Neuronal stem cell (in vitro differentiated cells): ENCODE data around the gene PTPN4.

Source experiments
- DNase-seq: peaks from one replicate; pipeline ENCODE4 v3.0.0-alpha.2; 2013; ENCODE audit warnings: low spot score
- H2AFZ ChIP-seq: one replicate; pipeline ENCODE4 v1.6.1; 2013; ENCODE audit warnings: mild to moderate bottlenecking, low read length, inconsistent platforms
- H2AK5ac ChIP-seq: 2 replicates; pipeline ENCODE4 v1.6.1; 2013; ENCODE audit warnings: low read depth, mild to moderate bottlenecking, inconsistent platforms, low read length, moderate library complexity, mixed read lengths
- H2BK120ac ChIP-seq: 2 replicates; pipeline ENCODE4 v1.6.1; 2013; ENCODE audit warnings: low read depth, mild to moderate bottlenecking, inconsistent platforms, low read length, moderate library complexity, mixed read lengths
- H2BK12ac ChIP-seq: one replicate; pipeline ENCODE4 v1.6.1; 2013; ENCODE audit warnings: low read length, inconsistent platforms
- H2BK15ac ChIP-seq: 2 replicates; pipeline ENCODE4 v1.6.1; 2013; ENCODE audit warnings: mild to moderate bottlenecking, low read length, inconsistent platforms, mixed read lengths
- H2BK5ac ChIP-seq: one replicate; pipeline ENCODE4 v1.6.1; 2013; ENCODE audit warnings: inconsistent platforms, mild to moderate bottlenecking, low read length, moderate library complexity
- H3K14ac ChIP-seq: one replicate; pipeline ENCODE4 v1.6.1; 2013; ENCODE audit warnings: low read length, inconsistent platforms
- H3K18ac ChIP-seq: 2 replicates; pipeline ENCODE4 v1.6.1; 2013; ENCODE audit warnings: low read length, inconsistent platforms
- H3K23ac ChIP-seq: 2 replicates; pipeline ENCODE4 v1.6.1; 2013; ENCODE audit warnings: low read depth, mild to moderate bottlenecking, mixed read lengths, low read length, inconsistent platforms; ENCODE audit not compliant: poor library complexity
- H3K27ac ChIP-seq: replicated peaks from 3 replicates; pipeline ENCODE4 v1.5.1; 2013; ENCODE audit warnings: low read length, inconsistent platforms
- H3K27me3 ChIP-seq, 3 experiments: 2 replicates each; pipeline ENCODE4 v1.6.1; 2013; ENCODE audit warnings: low read length in 3 of 3, mild to moderate bottlenecking in 2 of 3, inconsistent platforms in 1 of 3, low read depth in 1 of 3, mixed read lengths in 1 of 3, moderate library complexity in 1 of 3; ENCODE audit not compliant: control insufficient read depth in 3 of 3, insufficient read depth in 3 of 3
- H3K36me3 ChIP-seq, 2 donors: replicated peaks in 1 of 2; 2 replicates each; pipeline ENCODE4 v1.6.1; 2013; ENCODE audit warnings: low read length in 2 of 2; ENCODE audit not compliant: control insufficient read depth in 2 of 2, insufficient read depth in 2 of 2
- H3K4ac ChIP-seq: 2 replicates; pipeline ENCODE4 v1.6.1; 2013; ENCODE audit warnings: inconsistent platforms, mild to moderate bottlenecking, low read length, moderate library complexity
- H3K4me1 ChIP-seq, 2 donors: 1 replicate in 1 of 2; 2 replicates in 1 of 2; pipeline ENCODE4 v1.6.1; 2013; ENCODE audit warnings: low read length in 2 of 2, low read depth in 1 of 2; ENCODE audit not compliant: control insufficient read depth in 2 of 2, insufficient read depth in 1 of 2
- H3K4me2 ChIP-seq: one replicate; pipeline ENCODE4 v1.6.1; 2013; ENCODE audit warnings: mild to moderate bottlenecking, low read length, inconsistent platforms; ENCODE audit not compliant: insufficient read depth, poor library complexity, severe bottlenecking
- H3K4me3 ChIP-seq, 2 donors: 2 replicates each; pipeline ENCODE4 v1.5.1; 2013; ENCODE audit warnings: low read length in 2 of 2, mild to moderate bottlenecking in 2 of 2, inconsistent platforms in 1 of 2, moderate library complexity in 1 of 2
- H3K79me1 ChIP-seq: one replicate; pipeline ENCODE4 v1.6.1; 2013; ENCODE audit warnings: low read depth, mild to moderate bottlenecking, inconsistent platforms, low read length, moderate library complexity
- H3K9ac ChIP-seq: one replicate; pipeline ENCODE4 v1.6.1; 2013; ENCODE audit warnings: mild to moderate bottlenecking, low read depth, low read length, inconsistent platforms; ENCODE audit not compliant: poor library complexity
- H3K9me3 ChIP-seq, 2 donors: replicated peaks in 1 of 2; 2 replicates each; pipeline versions ENCODE3 to v1.6.1; 2013; ENCODE audit warnings: low read length in 2 of 2, mild to moderate bottlenecking in 2 of 2, inconsistent platforms in 1 of 2, low read depth in 1 of 2, mixed read lengths in 1 of 2, moderate library complexity in 1 of 2; ENCODE audit not compliant: control insufficient read depth in 2 of 2, insufficient read depth in 1 of 2
- H4K8ac ChIP-seq: one replicate; pipeline ENCODE4 v1.6.1; 2013; ENCODE audit warnings: low read depth, mild to moderate bottlenecking, inconsistent platforms, low read length, moderate library complexity
- H4K91ac ChIP-seq: one replicate; pipeline ENCODE4 v1.6.1; 2013; ENCODE audit warnings: low read length, low read depth, mild to moderate bottlenecking, inconsistent platforms; ENCODE audit not compliant: poor library complexity
- WGBS, 2 donors: extraction: QIAGEN DNeasy Blood & Tissue Kit; methylation state at CpG; one replicate each; pipeline ENCODE4 v1.1.7; 2013; ENCODE audit warnings: missing lambda C conversion rate in 2 of 2, mixed read lengths in 1 of 2; ENCODE audit not compliant: insufficient read length in 2 of 2, insufficient replicate concordance in 1 of 2; ENCODE audit errors: extremely low coverage in 2 of 2; 5-methylcytosine and 5-hydroxymethylcytosine counted together

PTPN4 gene

DNA sequence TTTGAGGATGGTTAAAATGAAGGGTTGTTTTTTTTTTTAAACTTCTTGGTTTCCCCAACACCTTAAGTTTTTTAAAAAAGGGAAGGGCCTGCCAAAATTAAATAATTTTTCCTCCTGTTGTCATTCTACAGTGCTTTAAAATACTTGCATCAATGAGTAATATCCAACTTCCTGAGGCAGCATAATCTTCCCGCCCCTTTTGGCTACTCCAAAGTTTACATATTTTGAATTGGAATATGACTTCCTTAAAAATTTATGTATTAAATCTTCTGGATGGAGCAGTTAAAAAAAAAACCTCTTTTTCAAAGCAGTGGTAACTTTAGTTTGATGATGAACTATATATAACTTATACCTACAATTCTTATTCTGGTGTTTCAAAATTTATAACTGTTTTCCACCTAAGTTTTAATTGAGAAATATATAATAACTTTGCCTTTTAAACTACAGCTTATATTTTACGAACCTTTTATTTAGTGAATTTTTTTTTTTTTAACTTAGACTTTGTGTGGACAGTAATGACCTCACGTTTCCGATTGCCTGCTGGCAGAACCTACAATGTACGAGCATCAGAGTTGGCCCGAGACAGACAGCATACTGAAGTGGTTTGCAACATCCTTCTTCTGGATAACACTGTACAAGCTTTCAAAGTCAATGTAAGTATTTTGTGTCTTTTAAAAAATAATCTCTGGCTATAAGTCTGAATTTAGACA is 49.8 kb downstream of the PTPN4 start:
- H2BK15ac ChIP-seq: no peak overlapping the region
- H2BK12ac ChIP-seq: no peak overlapping the region
- peaks cover 1 to 16% of the 10 kb centered on the region in 2 donors for H3K36me3 ChIP-seq
- no peak overlapping the region for H3K9ac ChIP-seq
- no peak for DNase-seq
- peaks cover 0 to 2% of the 10 kb centered on the region in 2 donors for H3K4me1 ChIP-seq
- no peak overlapping the region for H2BK120ac ChIP-seq
- H3K27ac ChIP-seq: no peak overlapping the region
- H3K18ac ChIP-seq: no peak overlapping the region
- no peak overlapping the region for H3K23ac ChIP-seq
- H3K27me3 ChIP-seq: no peaks in the 10 kb centered on the region
- no CpG with 5 or more reads among the region's 6 CpGs for WGBS, 2 donors
- no peaks in the 10 kb centered on the region for H3K9me3 ChIP-seq
- no peak overlapping the region for H2BK5ac ChIP-seq
- H4K8ac ChIP-seq: no peak overlapping the region
- H2AK5ac ChIP-seq: no peak overlapping the region
- no peak overlapping the region for H2AFZ ChIP-seq
- no peak overlapping the region for H3K4me2 ChIP-seq
- H3K4me3 ChIP-seq: no peak overlapping the region
- no peak overlapping the region for H3K14ac ChIP-seq
- no peaks in the 10 kb centered on the region for H3K79me1 ChIP-seq
- no peak overlapping the region for H3K4ac ChIP-seq
- H4K91ac ChIP-seq: no peak overlapping the region

- Histone ChIP-seq H3K9me3 (no peaks in the 10 kb centered on the region), H3K27me3 (no peaks in the 10 kb centered on the region), H2BK120ac (no peak overlapping the region), H3K4me2 (no peak overlapping the region), H3K4ac (no peak overlapping the region), H2AFZ (no peak overlapping the region), H3K4me1 (peaks cover 0 to 2% of the 10 kb centered on the region in 2 donors), H4K8ac (no peak overlapping the region), H2BK12ac (no peak overlapping the region), H2BK15ac (no peak overlapping the region), H3K23ac (no peak overlapping the region), H2BK5ac (no peak overlapping the region), H4K91ac (no peak overlapping the region), H3K9ac (no peak overlapping the region), H3K4me3 (no peak overlapping the region), H3K27ac (no peak overlapping the region), H3K14ac (no peak overlapping the region), H3K18ac (no peak overlapping the region), H3K79me1 (no peaks in the 10 kb centered on the region), H3K36me3 (peaks cover 1 to 16% of the 10 kb centered on the region in 2 donors), H2AK5ac (no peak overlapping the region)
- WGBS, 2 donors: no CpG with 5 or more reads among the region's 2 CpGs
- DNase-seq: no peak
These were observed 50.4 kb downstream of the PTPN4 start for GRCh38 chr2:119810049-119810630.

DNA sequence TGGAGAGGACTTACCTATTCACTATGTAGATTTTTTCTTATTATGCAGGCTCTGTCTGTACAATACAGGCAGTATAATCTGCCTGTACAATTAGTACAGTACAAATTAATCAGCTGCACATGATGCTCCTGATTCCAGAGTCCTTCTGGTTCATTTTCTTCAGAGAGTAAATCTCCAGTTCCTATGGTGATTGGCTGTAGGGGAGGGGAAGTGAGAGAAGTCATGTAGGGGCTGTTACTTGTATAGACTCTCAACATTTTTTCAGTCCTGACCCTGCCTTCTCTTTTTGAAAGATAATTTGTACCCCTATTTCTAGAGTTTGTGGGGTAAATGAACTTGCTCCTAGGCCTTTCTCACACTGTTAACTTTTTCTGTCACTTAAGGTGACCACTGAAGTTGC is 54.5 kb downstream of the PTPN4 start:
- no peak overlapping the region for H2AFZ ChIP-seq
- H3K36me3 ChIP-seq: peaks cover 1 to 16% of the 10 kb centered on the region in 2 donors
- no peak overlapping the region for H3K27ac ChIP-seq
- no peak overlapping the region for H4K8ac ChIP-seq
- no peak overlapping the region for H4K91ac ChIP-seq
- H2AK5ac ChIP-seq: no peak overlapping the region
- peaks cover 0 to 2% of the 10 kb centered on the region in 2 donors for H3K4me1 ChIP-seq
- no peaks in the 10 kb centered on the region for H3K79me1 ChIP-seq
- no peak overlapping the region for H2BK15ac ChIP-seq
- H2BK120ac ChIP-seq: no peak overlapping the region
- no peak overlapping the region for H3K4ac ChIP-seq
- H2BK5ac ChIP-seq: no peak overlapping the region
- no peak overlapping the region for H2BK12ac ChIP-seq
- no peaks in the 10 kb centered on the region for H3K27me3 ChIP-seq
- H3K9me3 ChIP-seq: no peaks in the 10 kb centered on the region
- H3K4me2 ChIP-seq: no peak overlapping the region
- H3K9ac ChIP-seq: no peak overlapping the region
- no peak overlapping the region for H3K23ac ChIP-seq
- no peak overlapping the region for H3K18ac ChIP-seq
- H3K14ac ChIP-seq: no peak overlapping the region
- no peak overlapping the region for H3K4me3 ChIP-seq
- no peak for DNase-seq

DNA sequence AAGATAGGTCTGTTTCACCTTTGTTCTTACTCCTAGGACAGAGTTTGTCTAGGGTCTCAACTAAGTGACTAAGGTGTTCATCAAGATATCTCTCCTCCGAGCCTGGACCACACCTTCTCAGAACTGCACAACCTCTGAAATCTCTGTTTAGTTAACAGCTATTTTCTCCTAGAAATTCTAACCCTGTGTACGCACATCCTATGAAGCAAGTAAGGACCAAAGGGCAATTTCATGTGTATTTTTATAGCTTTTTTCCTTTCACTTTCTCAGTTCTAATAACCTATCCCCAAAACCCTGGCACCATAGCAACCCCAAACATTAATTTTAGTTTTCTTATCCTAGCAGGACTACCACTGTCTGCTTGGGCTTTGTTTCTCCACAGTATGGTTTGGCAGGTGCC is 59.1 kb downstream of the PTPN4 start:
- no peak for DNase-seq
- Histone ChIP-seq H2AK5ac (no peak overlapping the region), H4K91ac (no peak overlapping the region), H3K36me3 (no peaks in the 10 kb centered on the region), H2BK120ac (no peak overlapping the region), H3K27me3 (no peaks in the 10 kb centered on the region), H3K27ac (no peak overlapping the region), H2AFZ (no peak overlapping the region), H3K14ac (no peak overlapping the region), H3K4me3 (no peak overlapping the region), H2BK15ac (no peak overlapping the region), H3K18ac (no peak overlapping the region), H2BK5ac (no peak overlapping the region), H3K9ac (no peak overlapping the region), H3K23ac (no peak overlapping the region), H3K4ac (no peak overlapping the region), H3K4me2 (no peak overlapping the region), H3K9me3 (no peaks in the 10 kb centered on the region), H4K8ac (no peak overlapping the region), H2BK12ac (no peak overlapping the region), H3K4me1 (no peaks in the 10 kb centered on the region), H3K79me1 (no peaks in the 10 kb centered on the region)
- WGBS, 2 donors: no CpG with 5 or more reads among the region's 2 CpGs
